ENCODE measurements around the gene UEVLD.

UEVLD gene

GRCh38 chr11:18567081-18567480 is 21.5 kb downstream of the UEVLD start:
- Histone ChIP-seq H3K4me3 (ENCODE audit: low read length) (no peak overlapping the region), H3K4me1 (ENCODE audit: control insufficient read depth, insufficient read depth, low read length) (no peaks in the 10 kb centered on the region), H3K9ac (ENCODE audit: low read length) (no peak overlapping the region), H3K36me3 (ENCODE audit: control insufficient read depth, insufficient read depth, low read length) (peaks cover 5% of the 10 kb centered on the region), H3K27me3 (ENCODE audit: control insufficient read depth, insufficient read depth, low read length) (no peaks in the 10 kb centered on the region), H3K27ac (ENCODE audit: low read depth, low read length) (no peak overlapping the region)

- H3K4me3 ChIP-seq (ENCODE audit: low read length): no peak overlapping the region
- H3K27ac ChIP-seq (ENCODE audit: low read depth, low read length): no peak overlapping the region
- H3K27me3 ChIP-seq (ENCODE audit: control insufficient read depth, insufficient read depth, low read length): no peaks in the 10 kb centered on the region
- H3K4me1 ChIP-seq (ENCODE audit: control insufficient read depth, insufficient read depth, low read length): no peaks in the 10 kb centered on the region
- peaks cover 2% of the 10 kb centered on the region for H3K36me3 ChIP-seq (ENCODE audit: control insufficient read depth, insufficient read depth, low read length)
- H3K9ac ChIP-seq (ENCODE audit: low read length): no peak overlapping the region
Measured at GRCh38 chr11:18566406-18566805, 22.1 kb downstream of the UEVLD start.

DNA sequence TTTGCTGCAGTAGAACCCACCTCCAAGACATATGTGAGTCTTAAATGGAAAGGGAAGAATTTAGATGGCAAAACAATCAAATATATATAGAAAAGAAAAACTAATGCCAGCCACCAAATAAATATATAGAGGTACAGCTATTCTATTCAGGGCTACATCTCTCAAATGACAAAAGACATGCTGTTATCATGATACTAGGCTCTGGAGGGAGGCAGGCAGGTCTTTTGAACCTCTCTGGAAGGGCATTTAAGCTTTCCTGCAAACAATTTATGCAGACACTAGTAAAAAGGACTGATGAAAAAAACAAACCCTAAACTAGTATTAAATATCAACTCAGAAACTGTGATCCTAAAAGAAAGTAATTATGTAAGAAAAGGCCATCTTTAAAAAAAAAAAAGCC is 24.4 kb downstream of the UEVLD start:
- Histone ChIP-seq H3K4me3 (ENCODE audit: low read length) (no peak overlapping the region), H3K9ac (ENCODE audit: low read length) (no peak overlapping the region), H3K36me3 (ENCODE audit: control insufficient read depth, insufficient read depth, low read length) (peaks cover 2% of the 10 kb centered on the region), H3K4me1 (ENCODE audit: control insufficient read depth, insufficient read depth, low read length) (no peaks in the 10 kb centered on the region), H3K27me3 (ENCODE audit: control insufficient read depth, insufficient read depth, low read length) (no peaks in the 10 kb centered on the region), H3K27ac (ENCODE audit: low read depth, low read length) (no peak overlapping the region)

DNA sequence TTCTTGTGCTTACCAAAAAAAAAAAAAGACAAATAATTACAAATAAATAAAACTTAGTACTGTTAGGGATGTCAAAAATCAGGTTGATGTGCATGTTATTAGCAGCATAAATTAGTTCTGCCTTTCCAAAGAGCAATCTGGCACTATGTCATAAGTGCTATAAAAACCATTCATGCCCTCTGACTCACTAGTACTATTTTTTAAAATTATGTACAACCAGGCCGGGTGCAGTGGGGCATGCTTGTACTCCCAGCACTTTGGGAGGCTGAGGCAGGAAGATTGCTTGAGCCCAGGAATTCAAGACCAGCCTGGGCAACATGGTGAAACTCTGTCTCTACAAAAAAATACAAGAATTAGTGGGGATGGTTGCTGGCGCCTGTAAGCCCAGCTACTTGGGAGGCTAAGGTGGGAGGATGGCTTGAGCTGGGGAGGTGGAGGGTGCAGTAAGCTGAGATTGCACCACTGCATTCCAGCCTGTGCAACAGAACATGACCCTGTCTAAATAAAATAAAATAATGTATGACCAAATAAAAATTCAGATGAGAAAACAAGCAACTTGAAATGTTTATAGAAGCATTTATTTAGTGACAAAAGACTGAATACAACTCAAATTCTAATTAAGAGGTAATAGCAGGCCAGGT is 25.3 kb downstream of the UEVLD start:
- no peak overlapping the region for H3K27ac ChIP-seq (ENCODE audit: low read depth, low read length)
- H3K4me3 ChIP-seq (ENCODE audit: low read length): no peak overlapping the region
- no peaks in the 10 kb centered on the region for H3K27me3 ChIP-seq (ENCODE audit: control insufficient read depth, insufficient read depth, low read length)
- H3K9ac ChIP-seq (ENCODE audit: low read length): no peak overlapping the region
- H3K36me3 ChIP-seq (ENCODE audit: control insufficient read depth, insufficient read depth, low read length): peaks cover 2% of the 10 kb centered on the region
- no peaks in the 10 kb centered on the region for H3K4me1 ChIP-seq (ENCODE audit: control insufficient read depth, insufficient read depth, low read length)

DNA sequence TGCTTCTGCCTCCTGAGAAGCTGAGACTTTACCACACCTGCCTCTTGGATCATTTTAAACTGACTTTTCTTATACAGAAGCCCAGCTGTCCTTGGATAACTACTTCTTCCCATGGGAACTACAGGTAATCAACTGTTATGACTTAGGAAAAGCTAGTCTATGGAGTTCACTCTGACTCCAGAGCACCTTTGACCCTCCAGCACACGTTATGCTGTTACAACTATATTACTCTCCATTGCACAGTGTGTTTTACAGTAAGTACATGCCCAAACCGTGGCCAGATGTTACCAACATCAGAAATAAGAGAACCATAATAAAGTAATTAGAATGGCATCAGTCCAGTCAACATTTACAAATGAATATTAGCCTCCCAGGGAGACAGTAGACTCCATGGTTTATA is 40.5 kb downstream of the UEVLD start:
- no peaks in the 10 kb centered on the region for H3K27me3 ChIP-seq (ENCODE audit: control insufficient read depth, insufficient read depth, low read length)
- H3K9ac ChIP-seq (ENCODE audit: low read length): no peak overlapping the region
- H3K4me3 ChIP-seq (ENCODE audit: low read length): no peak overlapping the region
- no peaks in the 10 kb centered on the region for H3K4me1 ChIP-seq (ENCODE audit: control insufficient read depth, insufficient read depth, low read length)
- no peak overlapping the region for H3K27ac ChIP-seq (ENCODE audit: low read depth, low read length)
- H3K36me3 ChIP-seq (ENCODE audit: control insufficient read depth, insufficient read depth, low read length): no peaks in the 10 kb centered on the region

GRCh38 chr11:18540207-18541009 is 48.1 kb downstream of the UEVLD start:
- no peak overlapping the region for H3K4me3 ChIP-seq (ENCODE audit: low read length)
- H3K9ac ChIP-seq (ENCODE audit: low read length): no peak overlapping the region
- peaks cover 2% of the 10 kb centered on the region for H3K36me3 ChIP-seq (ENCODE audit: control insufficient read depth, insufficient read depth, low read length)

DNA sequence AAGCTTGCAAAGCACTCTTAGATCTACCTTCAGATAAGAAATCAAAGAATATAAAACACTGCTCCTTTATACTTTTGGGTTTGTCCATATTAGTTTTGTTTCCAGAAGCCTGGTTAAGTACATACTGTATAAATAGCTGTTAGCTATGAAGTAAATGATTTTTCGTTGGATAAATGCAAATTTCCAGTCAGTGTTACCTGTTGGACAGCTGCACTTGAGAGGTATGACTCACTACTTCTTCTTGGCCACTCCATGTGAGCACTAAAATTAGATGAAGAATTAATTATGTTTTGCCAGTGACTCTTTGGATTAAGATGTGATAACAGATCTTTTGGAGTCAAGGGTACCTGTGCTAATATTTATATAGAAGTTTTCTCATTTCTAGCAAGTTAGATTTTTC is 52.3 kb downstream of the UEVLD start:
- peaks cover 2% of the 10 kb centered on the region for H3K36me3 ChIP-seq (ENCODE audit: control insufficient read depth, insufficient read depth, low read length)
- no peak overlapping the region for H3K27ac ChIP-seq (ENCODE audit: low read depth, low read length)
- no peak overlapping the region for H3K4me3 ChIP-seq (ENCODE audit: low read length)
- H3K27me3 ChIP-seq (ENCODE audit: control insufficient read depth, insufficient read depth, low read length): no peaks in the 10 kb centered on the region
- H3K9ac ChIP-seq (ENCODE audit: low read length): no peak overlapping the region
- no peaks in the 10 kb centered on the region for H3K4me1 ChIP-seq (ENCODE audit: control insufficient read depth, insufficient read depth, low read length)

More at GRCh38 chr11:18540207-18541009, 48.1 kb downstream of the UEVLD start:
- Histone ChIP-seq H3K27me3 (ENCODE audit: control insufficient read depth, insufficient read depth, low read length) (no peaks in the 10 kb centered on the region), H3K27ac (ENCODE audit: low read depth, low read length) (no peak overlapping the region), H3K4me1 (ENCODE audit: control insufficient read depth, insufficient read depth, low read length) (no peaks in the 10 kb centered on the region)

DNA sequence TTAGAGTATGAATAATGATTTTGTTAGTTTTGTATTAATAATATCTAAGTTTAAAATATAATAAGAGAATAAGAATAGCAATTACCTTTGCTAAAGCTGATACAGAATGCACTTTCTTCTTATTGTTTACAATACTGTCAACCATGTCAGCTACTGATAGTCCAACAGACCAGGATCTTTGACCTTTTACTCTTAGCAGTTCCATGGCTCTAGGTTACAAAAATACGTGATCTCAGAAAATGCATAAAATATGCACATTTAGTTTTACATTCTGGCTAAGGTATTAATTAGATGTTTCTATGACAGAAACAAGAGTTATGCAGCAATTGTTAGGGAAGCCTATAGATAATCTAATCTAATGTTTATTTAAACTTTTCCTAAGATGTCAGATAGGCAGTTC is 54.3 kb downstream of the UEVLD start:
- H3K36me3 ChIP-seq (ENCODE audit: control insufficient read depth, insufficient read depth, low read length): no peaks in the 10 kb centered on the region
- no peak overlapping the region for H3K27ac ChIP-seq (ENCODE audit: low read depth, low read length)
- H3K4me3 ChIP-seq (ENCODE audit: low read length): no peak overlapping the region
- H3K9ac ChIP-seq (ENCODE audit: low read length): no peak overlapping the region
- H3K4me1 ChIP-seq (ENCODE audit: control insufficient read depth, insufficient read depth, low read length): no peaks in the 10 kb centered on the region
- no peaks in the 10 kb centered on the region for H3K27me3 ChIP-seq (ENCODE audit: control insufficient read depth, insufficient read depth, low read length)

DNA sequence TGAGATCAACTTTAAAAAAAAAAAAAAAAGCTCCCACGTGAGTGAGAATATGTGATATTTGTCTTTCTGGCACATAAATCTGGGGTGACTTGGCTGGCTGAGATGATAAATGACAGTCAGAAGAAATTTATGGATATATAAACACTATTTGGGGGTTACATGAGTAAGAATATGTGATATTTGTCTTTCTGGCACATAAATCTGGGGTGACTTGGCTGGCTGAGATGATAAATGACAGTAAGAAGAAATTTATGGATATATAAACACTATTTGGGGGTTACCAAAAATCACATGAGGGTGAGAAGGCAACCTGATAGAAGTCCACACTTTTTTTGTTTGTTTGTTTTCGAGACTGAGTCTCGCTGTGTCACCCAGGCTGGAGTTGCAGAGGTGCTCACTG is 55.2 kb downstream of the UEVLD start:
- Histone ChIP-seq H3K4me3 (ENCODE audit: low read length) (no peak overlapping the region), H3K27ac (ENCODE audit: low read depth, low read length) (no peak overlapping the region), H3K4me1 (ENCODE audit: control insufficient read depth, insufficient read depth, low read length) (no peaks in the 10 kb centered on the region), H3K27me3 (ENCODE audit: control insufficient read depth, insufficient read depth, low read length) (no peaks in the 10 kb centered on the region), H3K9ac (ENCODE audit: low read length) (no peak overlapping the region), H3K36me3 (ENCODE audit: control insufficient read depth, insufficient read depth, low read length) (no peaks in the 10 kb centered on the region)

DNA sequence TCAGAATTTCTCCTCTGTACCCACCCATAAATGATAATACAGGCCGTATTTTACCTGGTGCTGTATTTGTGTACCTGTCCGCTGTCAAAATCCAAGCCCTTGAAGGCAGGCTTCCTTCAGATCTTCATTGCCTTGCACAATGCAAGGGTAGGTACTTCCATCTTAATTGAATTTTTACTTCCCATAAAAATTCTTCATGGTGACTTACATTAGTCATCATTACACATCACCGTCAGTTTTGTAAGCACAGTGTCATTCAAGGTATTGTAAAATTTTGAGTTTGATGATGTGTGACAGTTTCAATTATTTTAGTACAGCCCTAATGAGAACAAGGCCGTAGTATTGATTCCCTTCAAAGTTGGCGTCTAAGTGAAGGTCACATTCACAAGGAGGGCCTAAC is 61.0 kb downstream of the UEVLD start:
- peak overlapping the region; percentile 99 for H3K9ac ChIP-seq (ENCODE audit: low read length)
- peaks cover 5% of the 10 kb centered on the region for H3K4me1 ChIP-seq (ENCODE audit: control insufficient read depth, insufficient read depth, low read length)
- peaks cover 2% of the 10 kb centered on the region for H3K36me3 ChIP-seq (ENCODE audit: control insufficient read depth, insufficient read depth, low read length)
- H3K27me3 ChIP-seq (ENCODE audit: control insufficient read depth, insufficient read depth, low read length): no peaks in the 10 kb centered on the region
- H3K4me3 ChIP-seq (ENCODE audit: low read length): peak overlapping the region; percentile 99
- H3K27ac ChIP-seq (ENCODE audit: low read depth, low read length): peak overlapping the region; percentile 98

GRCh38 chr11:18526521-18527296 is 61.8 kb downstream of the UEVLD start, which contains the start of gene TSG101:
TSS of gene TSG101 (minus strand) at chr11:18526942. CDS start at chr11:18526816, 126 bp downstream.
- Histone ChIP-seq H3K4me3 (ENCODE audit: low read length) (peak within 1 kb of the TSS; percentile 99), H3K9ac (ENCODE audit: low read length) (peak within 1 kb of the TSS; percentile 99), H3K36me3 (ENCODE audit: control insufficient read depth, insufficient read depth, low read length) (peaks cover 2% of the 10 kb centered on the region), H3K27ac (ENCODE audit: low read depth, low read length) (peak within 1 kb of the TSS; percentile 98), H3K27me3 (ENCODE audit: control insufficient read depth, insufficient read depth, low read length) (no peaks in the 10 kb centered on the region), H3K4me1 (ENCODE audit: control insufficient read depth, insufficient read depth, low read length) (peaks cover 5% of the 10 kb centered on the region)

DNA sequence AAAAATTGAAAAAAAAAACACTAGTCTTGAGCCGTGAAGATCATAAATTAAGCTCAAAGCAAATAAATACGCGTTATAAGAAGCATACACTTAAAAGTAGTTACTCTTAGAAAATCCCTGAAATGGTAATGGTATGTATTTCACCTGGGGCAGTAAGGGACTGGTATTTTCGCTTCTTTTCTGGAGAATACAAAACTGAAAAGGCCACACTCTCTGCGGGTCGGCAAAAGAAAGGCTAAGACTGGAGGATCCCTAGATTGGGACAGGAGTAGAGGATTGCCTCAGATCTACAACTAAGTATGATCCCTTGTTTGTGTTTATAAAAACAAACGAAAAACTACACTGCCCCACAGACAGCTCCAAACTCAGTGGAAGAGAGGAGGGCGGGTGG is 62.4 kb downstream of the UEVLD start:
- peak overlapping the region; percentile 99 for H3K9ac ChIP-seq (ENCODE audit: low read length)
- peaks cover 2% of the 10 kb centered on the region for H3K36me3 ChIP-seq (ENCODE audit: control insufficient read depth, insufficient read depth, low read length)
- H3K4me3 ChIP-seq (ENCODE audit: low read length): peak overlapping the region; percentile 99
- peaks cover 5% of the 10 kb centered on the region for H3K4me1 ChIP-seq (ENCODE audit: control insufficient read depth, insufficient read depth, low read length)
- H3K27me3 ChIP-seq (ENCODE audit: control insufficient read depth, insufficient read depth, low read length): no peaks in the 10 kb centered on the region
- H3K27ac ChIP-seq (ENCODE audit: low read depth, low read length): peak overlapping the region; percentile 98
